ENCODE measurements around the gene RAB15. TPM values are rescaled to one million over a fixed set of nuclear protein-coding genes. Genes with fewer than 3 reads are reported as not detected.

Gene RAB15
- total RNA-seq, 6 experiments from 2014 or later: 3.5 to 5.7 (median 5.0) TPM

GRCh38 chr14:64937171-64937820 lies 34.8 kb downstream of the RAB15 start:
- TF ChIP-seq CTCF (IDR thresholded peaks at IDR 0.05): no peak
- Mint-ChIP-seq H3K4me1 (ENCODE audit: low read depth) (peaks cover 7% of the 10 kb centered on the region; the same call in 1 of the 2 replicates), H3K27me3 (ENCODE audit: insufficient read depth) (no peaks in the 10 kb centered on the region), H3K9me3 (no peaks in the 10 kb centered on the region), H3K27ac (no peak overlapping the region), H3K4me3 (no peak overlapping the region), H3K36me3 (ENCODE audit: low read depth) (no peaks in the 10 kb centered on the region)
- no peak for DNase-seq

GRCh38 chr14:64935508-64935907 lies 36.6 kb downstream of the RAB15 start:
- Mint-ChIP-seq H3K27ac (no peak overlapping the region), H3K36me3 (ENCODE audit: low read depth) (no peaks in the 10 kb centered on the region), H3K27me3 (ENCODE audit: insufficient read depth) (no peaks in the 10 kb centered on the region), H3K4me3 (no peak overlapping the region), H3K9me3 (no peaks in the 10 kb centered on the region), H3K4me1 (ENCODE audit: low read depth) (peaks cover 7% of the 10 kb centered on the region; the same call in 1 of the 2 replicates)
- no peak for DNase-seq
- TF ChIP-seq CTCF (IDR thresholded peaks at IDR 0.05): no peak

GRCh38 chr14:64934338-64934929 lies 37.7 kb downstream of the RAB15 start:
- no peaks in the 10 kb centered on the region for H3K9me3 Mint-ChIP-seq
- H3K27me3 Mint-ChIP-seq (ENCODE audit: insufficient read depth): no peaks in the 10 kb centered on the region
- H3K27ac Mint-ChIP-seq: no peak overlapping the region
- H3K4me1 Mint-ChIP-seq (ENCODE audit: low read depth): peaks cover 7% of the 10 kb centered on the region; the same call in 1 of the 2 replicates
- no peak for DNase-seq
- no peak for TF ChIP-seq CTCF (IDR thresholded peaks at IDR 0.05)
- H3K36me3 Mint-ChIP-seq (ENCODE audit: low read depth): no peaks in the 10 kb centered on the region
- H3K4me3 Mint-ChIP-seq: no peak overlapping the region

GRCh38 chr14:64932231-64932630 lies 39.9 kb downstream of the RAB15 start:
- H3K9me3 Mint-ChIP-seq: no peaks in the 10 kb centered on the region
- no peaks in the 10 kb centered on the region for H3K27me3 Mint-ChIP-seq (ENCODE audit: insufficient read depth)
- TF ChIP-seq CTCF (IDR thresholded peaks at IDR 0.05): no peak
- peaks cover 7% of the 10 kb centered on the region; the same call in 1 of the 2 replicates for H3K4me1 Mint-ChIP-seq (ENCODE audit: low read depth)
- no peaks in the 10 kb centered on the region for H3K36me3 Mint-ChIP-seq (ENCODE audit: low read depth)
- H3K27ac Mint-ChIP-seq: no peak overlapping the region
- H3K4me3 Mint-ChIP-seq: no peak overlapping the region
- no peak for DNase-seq

- no peak overlapping the region for H3K4me3 Mint-ChIP-seq
- peaks cover 5% of the 10 kb centered on the region; the same call in 1 of the 2 replicates for H3K36me3 Mint-ChIP-seq (ENCODE audit: low read depth)
- H3K4me1 Mint-ChIP-seq (ENCODE audit: low read depth): no peaks in the 10 kb centered on the region; the same call in 1 of the 2 replicates
- no peak for TF ChIP-seq CTCF (IDR thresholded peaks at IDR 0.05)
- no peaks in the 10 kb centered on the region for H3K27me3 Mint-ChIP-seq (ENCODE audit: insufficient read depth)
- H3K27ac Mint-ChIP-seq: no peak overlapping the region
- no peak for DNase-seq
- no peaks in the 10 kb centered on the region for H3K9me3 Mint-ChIP-seq
Measured at GRCh38 chr14:64931123-64931522, 41.0 kb downstream of the RAB15 start.
